IMR-90 (cell line): ENCODE results near the gene HS3ST5. TPM values are rescaled to one million over a fixed set of nuclear protein-coding genes. Genes with fewer than 3 reads are reported as not detected.

Experiments
- ATAC-seq: fragments of 200-7000 bp; cut with Tn5 transposase; 2 replicates; pipeline ENCODE4 v1.9.1; 2020; ENCODE audit warnings: low read depth, mild to moderate bottlenecking, moderate library complexity
- BruUV-seq: library from RNA; stranded (reverse); fragments of 400-500 nt; replicated peaks from 2 replicates; lab custom pipeline; 2021; lab: Mats Ljungman, UMichigan
- CTCF ChIA-PET: fragments of 300-600 bp; formaldehyde crosslinking; extraction: SDS; loops from one replicate; lab custom pipeline; 2021; ENCODE audit warnings: antibody characterized with exemption; lab: Yijun Ruan, JAX
- POLR2A ChIA-PET: fragments of 300-600 bp; sonication (Branson Sonifier 250); formaldehyde crosslinking; loops from one replicate; lab custom pipeline; 2022; ENCODE audit warnings: antibody characterized with exemption; ENCODE audit not compliant: unreplicated experiment; lab: Charles Lee
- DNase-seq: peaks from one replicate; pipeline ENCODE4 v3.0.0; 2013
- H2AFZ ChIP-seq: replicated peaks from 2 replicates; pipeline ENCODE3; 2013; ENCODE audit warnings: low read length, mild to moderate bottlenecking; ENCODE audit not compliant: poor library complexity
- H2AK5ac ChIP-seq: 2 replicates; pipeline ENCODE4 v1.6.1; 2013; ENCODE audit warnings: low read depth, low read length, inconsistent platforms
- H2AK9ac ChIP-seq: replicated peaks from 2 replicates; pipeline ENCODE3; 2013; ENCODE audit warnings: mild to moderate bottlenecking, low read depth, low read length, moderate library complexity; ENCODE audit not compliant: poor library complexity
- H2BK120ac ChIP-seq: 2 replicates; pipeline ENCODE4 v1.6.1; 2013; ENCODE audit warnings: low read depth, low read length, inconsistent platforms
- H2BK15ac ChIP-seq: 3 replicates; pipeline ENCODE4 v1.6.1; 2013; ENCODE audit warnings: low read depth, low read length, inconsistent platforms
- H2BK20ac ChIP-seq: 2 replicates; pipeline ENCODE4 v1.6.1; 2013; ENCODE audit warnings: low read depth, mild to moderate bottlenecking, inconsistent platforms, low read length, moderate library complexity
- H2BK5ac ChIP-seq: 2 replicates; pipeline ENCODE4 v1.6.1; 2013; ENCODE audit warnings: mild to moderate bottlenecking, low read depth, low read length, inconsistent platforms; ENCODE audit not compliant: poor library complexity, severe bottlenecking
- H3K14ac ChIP-seq: replicated peaks from 2 replicates; pipeline ENCODE4 v1.6.1; 2013; ENCODE audit warnings: low read depth, low read length, inconsistent platforms
- H3K18ac ChIP-seq: 2 replicates; pipeline ENCODE4 v1.6.1; 2013; ENCODE audit warnings: low read depth, low read length, control low read depth
- H3K23ac ChIP-seq: 2 replicates; pipeline ENCODE4 v1.6.1; 2013; ENCODE audit warnings: low read depth, low read length, inconsistent platforms
- H3K27ac ChIP-seq: 2 replicates; pipeline ENCODE4 v1.5.1; 2013; ENCODE audit warnings: mild to moderate bottlenecking, control low read depth, low read length; ENCODE audit not compliant: insufficient read depth
- H3K27me3 ChIP-seq: 2 replicates; pipeline ENCODE4 v1.6.1; 2013; ENCODE audit warnings: low read length; ENCODE audit not compliant: control insufficient read depth, insufficient read depth
- H3K36me3 ChIP-seq: 2 replicates; pipeline ENCODE4 v1.6.1; 2013; ENCODE audit warnings: low read length, mixed read lengths; ENCODE audit not compliant: control insufficient read depth, insufficient read depth
- H3K4ac ChIP-seq: 2 replicates; pipeline ENCODE4 v1.6.1; 2013; ENCODE audit warnings: low read depth, low read length, inconsistent platforms
- H3K4me1 ChIP-seq: 2 replicates; pipeline ENCODE4 v1.6.1; 2013; ENCODE audit warnings: low read length, mixed read lengths; ENCODE audit not compliant: control insufficient read depth, insufficient read depth
- H3K4me2 ChIP-seq: 2 replicates; pipeline ENCODE4 v1.6.1; 2013; ENCODE audit warnings: low read depth, mild to moderate bottlenecking, control low read depth, low read length, moderate library complexity
- H3K4me3 ChIP-seq: 2 replicates; pipeline ENCODE4 v1.5.1; 2013; ENCODE audit warnings: low read depth, mild to moderate bottlenecking, control low read depth, low read length, moderate library complexity; ENCODE audit not compliant: insufficient read depth
- H3K56ac ChIP-seq: 2 replicates; pipeline ENCODE4 v1.6.1; 2013; ENCODE audit warnings: low read length, inconsistent platforms; ENCODE audit not compliant: insufficient read depth; ENCODE audit errors: extremely low read depth
- H3K79me1 ChIP-seq, 2 experiments: 2 replicates each; pipeline ENCODE4 v1.6.1; 2013; ENCODE audit warnings: low read length in 2 of 2, inconsistent platforms in 1 of 2, low read depth in 1 of 2
- H3K9ac ChIP-seq: 2 replicates; pipeline ENCODE4 v1.6.1; 2013; ENCODE audit warnings: low read depth, low read length, control low read depth
- H3K9me1 ChIP-seq: 2 replicates; pipeline ENCODE4 v1.6.1; 2013; ENCODE audit warnings: low read length, inconsistent platforms; ENCODE audit not compliant: insufficient read depth
- H3K9me3 ChIP-seq: 2 replicates; pipeline ENCODE4 v1.6.1; 2013; ENCODE audit warnings: low read length; ENCODE audit not compliant: control insufficient read depth, insufficient read depth
- H4K20me1 ChIP-seq: 2 replicates; pipeline ENCODE4 v1.6.1; 2013; ENCODE audit warnings: low read length, inconsistent platforms; ENCODE audit not compliant: insufficient read depth
- H4K5ac ChIP-seq: 2 replicates; pipeline ENCODE4 v1.6.1; 2013; ENCODE audit warnings: mild to moderate bottlenecking, low read depth, low read length, control low read depth
- H4K8ac ChIP-seq, 2 experiments: 2 replicates each; pipeline ENCODE4 v1.6.1; 2013; ENCODE audit warnings: low read depth in 2 of 2, low read length in 2 of 2, control low read depth in 1 of 2, inconsistent platforms in 1 of 2
- H4K91ac ChIP-seq: 2 replicates; pipeline ENCODE4 v1.6.1; 2013; ENCODE audit warnings: low read depth, low read length, inconsistent platforms; ENCODE audit not compliant: insufficient read depth
- BHLHE40 ChIP-seq: fragments of 150-350 bp; IDR thresholded peaks from 2 replicates; pipeline ENCODE4 v1.6.1; 2016; ENCODE audit warnings: mild to moderate bottlenecking, low read depth, low read length
- CEBPB ChIP-seq: IDR thresholded peaks from 2 replicates; pipeline ENCODE4 v1.6.1; 2012; ENCODE audit warnings: low read depth, low read length, improper control_type of control experiment
- CHD1 ChIP-seq: IDR thresholded peaks from 2 replicates; pipeline ENCODE4 v1.6.1; 2012; ENCODE audit warnings: low read depth, low read length, improper control_type of control experiment
- CTCF ChIP-seq: conservative IDR thresholded peaks from 2 replicates; pipeline ENCODE4 v1.5.1; 2012; ENCODE audit warnings: mild to moderate bottlenecking, low read depth, low read length, improper control_type of control experiment
- ELK1 ChIP-seq: fragments of 150-350 bp; IDR thresholded peaks from 2 replicates; pipeline ENCODE4 v1.6.1; 2016; ENCODE audit warnings: low read depth, mild to moderate bottlenecking, low read length, moderate library complexity, borderline replicate concordance
- FOS ChIP-seq: fragments of 150-350 bp; IDR thresholded peaks from 2 replicates; pipeline ENCODE4 v1.6.1; 2016; ENCODE audit warnings: low read depth, low read length
- MAFK ChIP-seq: IDR thresholded peaks from 2 replicates; pipeline ENCODE4 v1.6.1; 2012; ENCODE audit warnings: low read depth, low read length, improper control_type of control experiment
- MAZ ChIP-seq: IDR thresholded peaks from 2 replicates; pipeline ENCODE4 v1.6.1; 2012; ENCODE audit warnings: low read depth, mild to moderate bottlenecking, low read length, improper control_type of control experiment, moderate library complexity, borderline replicate concordance
- NFE2L2 ChIP-seq: fragments of 150-350 bp; IDR thresholded peaks from 2 replicates; pipeline ENCODE4 v1.6.1; 2016; ENCODE audit warnings: low read depth, mild to moderate bottlenecking, low read length
- POLR2A ChIP-seq: IDR thresholded peaks from 2 replicates; pipeline ENCODE4 v1.6.1; 2012; ENCODE audit warnings: mild to moderate bottlenecking, low read depth, low read length
- RAD21 ChIP-seq: IDR thresholded peaks from 2 replicates; pipeline ENCODE4 v1.6.1; 2012; ENCODE audit warnings: low read length, improper control_type of control experiment
- RCOR1 ChIP-seq: IDR thresholded peaks from 2 replicates; pipeline ENCODE4 v1.6.1; 2012; ENCODE audit warnings: mild to moderate bottlenecking, low read length, improper control_type of control experiment; ENCODE audit not compliant: insufficient replicate concordance
- RFX5 ChIP-seq: IDR thresholded peaks from 2 replicates; pipeline ENCODE4 v1.8.0; 2012; ENCODE audit warnings: low read depth, mild to moderate bottlenecking, low read length, moderate library complexity
- SMC3 ChIP-seq: fragments of 150-350 bp; IDR thresholded peaks from 2 replicates; pipeline ENCODE4 v1.6.1; 2016; ENCODE audit warnings: low read depth, mild to moderate bottlenecking, antibody characterized with exemption, low read length, moderate library complexity
- USF2 ChIP-seq: fragments of 150-350 bp; IDR thresholded peaks from 2 replicates; pipeline ENCODE4 v1.6.1; 2017; ENCODE audit warnings: mild to moderate bottlenecking, antibody characterized with exemption, low read length, low read depth
- WGBS, 2 experiments: methylation state at CpG; one replicate each; pipeline versions ENCODE4 v1.1.5 to v1.1.7; 2013; ENCODE audit warnings: missing lambda C conversion rate in 2 of 2; ENCODE audit not compliant: insufficient read length in 1 of 2; ENCODE audit errors: extremely low coverage in 2 of 2; 5-methylcytosine and 5-hydroxymethylcytosine counted together
- dilution Hi-C: fragments of 300-500 bp; cut with HindIII; formaldehyde crosslinking; loops from one replicate; pipeline ENCODE4 v1.14.3; 2018; ENCODE audit warnings: low sequenced_read_pairs; ENCODE audit not compliant: unreplicated experiment
- in situ Hi-C: fragments of 300-500 bp; cut with MboI; formaldehyde crosslinking; loops from 3 replicates; pipeline ENCODE4 v1.14.3; 2019; ENCODE audit warnings: low sequenced_read_pairs, inconsistent platforms, mixed read lengths
- intact Hi-C: fragments of 100-400 bp; cut with micrococcal nuclease; formaldehyde crosslinking; loops from 2 replicates; pipeline ENCODE4 v1.10.0; 2022
- polyA plus RNA-seq, 3 experiments: library from polyadenylated mRNA; depleted of rRNA; stranded (reverse); fragments of >200 nt; gene quantifications; 2 replicates each; pipeline ENCODE4 v1.2.3, GENCODE V29; 2012; ENCODE audit warnings: low replicate concordance in 1 of 3
- total RNA-seq: library from RNA; depleted of rRNA; stranded (reverse); fragments of >200 nt; gene quantifications from 2 replicates; pipeline ENCODE4 v1.2.3, GENCODE V29; 2012

Gene HS3ST5
- total and polyA plus RNA-seq, 2 of the 4 experiments (the other 2 are of a cell fraction), result not detected

DNA sequence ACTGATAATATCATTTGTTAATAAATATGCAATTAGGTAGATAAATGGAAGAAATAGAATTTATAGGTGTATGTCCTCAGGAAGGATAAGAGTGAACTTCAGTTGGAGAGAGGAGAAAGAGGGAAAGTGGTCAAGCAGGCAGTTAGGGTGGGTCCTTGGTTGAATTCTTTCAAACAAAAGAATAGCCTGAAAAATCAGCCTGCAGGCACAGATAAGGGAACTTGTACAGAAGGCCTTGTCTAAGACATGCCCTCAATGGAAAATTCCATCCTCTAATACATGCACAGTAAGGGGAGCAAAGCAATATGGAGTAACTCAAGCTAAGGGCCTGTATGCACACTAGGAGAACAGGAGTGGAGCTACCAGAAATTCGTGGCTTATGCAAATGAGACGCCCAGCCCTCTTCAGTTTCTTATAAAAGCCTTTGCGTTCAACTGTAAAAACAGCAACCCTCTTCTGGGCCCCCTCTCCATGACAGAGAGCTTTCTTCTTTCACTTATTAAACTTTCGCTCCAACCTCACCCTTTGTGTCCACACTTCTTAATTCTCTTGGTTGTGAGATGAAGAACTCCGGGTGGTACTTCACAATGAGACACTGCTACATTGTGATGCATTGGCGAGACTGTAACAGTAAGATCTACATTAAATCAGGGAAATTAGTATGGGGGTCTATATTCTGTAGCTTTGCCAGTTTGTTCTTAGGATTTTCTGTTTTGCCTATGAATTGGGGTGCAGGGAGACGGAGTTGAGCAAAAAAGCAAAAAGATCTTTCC is 147.0 kb downstream of the HS3ST5 start:
- Histone ChIP-seq H2BK20ac (no peak overlapping the region), H3K4me2 (no peak overlapping the region), H2AK9ac (no peak overlapping the region), H3K27ac (no peak overlapping the region), H4K20me1 (no peaks in the 10 kb centered on the region), H3K18ac (no peak overlapping the region), H3K4me3 (no peak overlapping the region), H3K4me1 (no peaks in the 10 kb centered on the region), H3K27me3 (no peaks in the 10 kb centered on the region), H2AFZ (no peak overlapping the region), H3K36me3 (no peaks in the 10 kb centered on the region), H2BK15ac (no peak overlapping the region), H3K9me3 (no peaks in the 10 kb centered on the region), H2BK120ac (no peak overlapping the region), H3K23ac (no peak overlapping the region), H4K91ac (no peak overlapping the region), H3K4ac (no peak overlapping the region), H2BK5ac (no peak overlapping the region), H3K9ac (no peak overlapping the region), H4K8ac (no peak overlapping the region), H3K14ac (no peak overlapping the region), H2AK5ac (no peak overlapping the region), H3K79me1 (no peaks in the 10 kb centered on the region), H3K9me1 (no peaks in the 10 kb centered on the region), H3K56ac (no peak overlapping the region), H4K5ac (no peak overlapping the region)
- WGBS, 2 experiments, result no CpG with 5 or more reads among the region's 7 CpGs
- TF ChIP-seq MAFK, result no peak
- no peak for TF ChIP-seq FOS
- TF ChIP-seq CTCF, result no peak
- no peak for TF ChIP-seq SMC3
- no peak for TF ChIP-seq RCOR1
- no peak for TF ChIP-seq POLR2A
- TF ChIP-seq RAD21, result no peak
- no peak for TF ChIP-seq USF2
- TF ChIP-seq BHLHE40, result no peak
- no peak for TF ChIP-seq MAZ
- TF ChIP-seq CHD1, result no peak
- TF ChIP-seq NFE2L2, result no peak
- TF ChIP-seq RFX5, result no peak
- no peak for TF ChIP-seq CEBPB
- TF ChIP-seq ELK1, result no peak
- no peak for ATAC-seq
- no peak for DNase-seq
- intact Hi-C loops (no loop called here), dilution Hi-C loops (no loop called here), in situ Hi-C loops (no loop called here)
- no TSS peak for BruUV-seq
- CTCF ChIA-PET, result no interaction called here
- POLR2A ChIA-PET, result interaction anchor here (0.6 kb wide), 1 partner anchor 106 kb away, joined by 3 read pairs; no protein-coding TSS in a partner anchor
